ENCODE data around the gene NT5DC3. TPM values are rescaled to one million over a fixed set of nuclear protein-coding genes. Genes with fewer than 3 reads are reported as not detected.

Gene NT5DC3
- total RNA-seq, 1 donor from 2014 or later: 5.2 TPM

- no peaks in the 10 kb centered on the region for H3K27me3 ChIP-seq
- TF ChIP-seq POLR2A (IDR thresholded peaks at IDR 0.05) (no peak), CTCF (IDR thresholded peaks at IDR 0.05) (no peak), POLR2AphosphoS5 (IDR thresholded peaks at IDR 0.05; ENCODE audit: insufficient read depth in 1 of 2, low read depth in 1 of 2) (no peak)
- peaks cover 38% of the 10 kb centered on the region for H3K4me1 ChIP-seq
- H3K36me3 ChIP-seq: peaks cover 0 to 8% of the 10 kb centered on the region in 2 donors
- no peak overlapping the region for H3K4me3 ChIP-seq
- no peak overlapping the region for H3K27ac ChIP-seq
- no peaks in the 10 kb centered on the region for H3K9me3 ChIP-seq
- DNase-seq (ENCODE audit: extremely low spot score in 2 of 2): no peak
- intact Hi-C loops (cut with DNase I): no loop called here
These were observed 31.9 kb downstream of the NT5DC3 start for GRCh38 chr12:103809154-103809553.

GRCh38 chr12:103808239-103808880 lies 32.7 kb downstream of the NT5DC3 start:
- Histone ChIP-seq H3K36me3 (peaks cover 0 to 8% of the 10 kb centered on the region in 2 donors), H3K27me3 (no peaks in the 10 kb centered on the region), H3K27ac (no peak overlapping the region), H3K4me3 (no peak overlapping the region), H3K4me1 (peaks cover 38% of the 10 kb centered on the region), H3K9me3 (no peaks in the 10 kb centered on the region)
- peak in 1 of 2 donors; percentile 47 for DNase-seq (ENCODE audit: extremely low spot score in 2 of 2)
- no peak for TF ChIP-seq POLR2A (IDR thresholded peaks at IDR 0.05)
- TF ChIP-seq POLR2AphosphoS5 (IDR thresholded peaks at IDR 0.05; ENCODE audit: insufficient read depth in 1 of 2, low read depth in 1 of 2): no peak
- TF ChIP-seq CTCF (IDR thresholded peaks at IDR 0.05): no peak
- intact Hi-C loops (cut with DNase I): no loop called here

GRCh38 chr12:103807561-103808238 lies 33.3 kb downstream of the NT5DC3 start:
- H3K9me3 ChIP-seq: no peaks in the 10 kb centered on the region
- DNase-seq (ENCODE audit: extremely low spot score in 2 of 2): peak in 1 of 2 donors; percentile 62
- H3K4me1 ChIP-seq: peaks cover 38% of the 10 kb centered on the region
- no peaks in the 10 kb centered on the region for H3K27me3 ChIP-seq
- TF ChIP-seq POLR2AphosphoS5 (IDR thresholded peaks at IDR 0.05; ENCODE audit: insufficient read depth in 1 of 2, low read depth in 1 of 2) (no peak), POLR2A (IDR thresholded peaks at IDR 0.05) (no peak), CTCF (IDR thresholded peaks at IDR 0.05) (no peak)
- intact Hi-C loops (cut with DNase I): no loop called here
- H3K36me3 ChIP-seq: peaks cover 0 to 6% of the 10 kb centered on the region in 2 donors
- no peak overlapping the region for H3K27ac ChIP-seq
- no peak overlapping the region for H3K4me3 ChIP-seq

GRCh38 chr12:103806803-103807202 lies 34.2 kb downstream of the NT5DC3 start:
- no peak overlapping the region for H3K4me3 ChIP-seq
- no peaks in the 10 kb centered on the region for H3K9me3 ChIP-seq
- peaks cover 0 to 5% of the 10 kb centered on the region in 2 donors for H3K36me3 ChIP-seq
- TF ChIP-seq POLR2AphosphoS5 (IDR thresholded peaks at IDR 0.05; ENCODE audit: insufficient read depth in 1 of 2, low read depth in 1 of 2) (no peak), CTCF (IDR thresholded peaks at IDR 0.05) (no peak), POLR2A (IDR thresholded peaks at IDR 0.05) (no peak)
- no peaks in the 10 kb centered on the region for H3K27me3 ChIP-seq
- intact Hi-C loops (cut with DNase I): no loop called here
- no peak overlapping the region for H3K27ac ChIP-seq
- no peak for DNase-seq (ENCODE audit: extremely low spot score in 2 of 2)
- H3K4me1 ChIP-seq: peaks cover 45% of the 10 kb centered on the region
